ENCODE results near the gene RUVBL2.

Gene RUVBL2

DNA sequence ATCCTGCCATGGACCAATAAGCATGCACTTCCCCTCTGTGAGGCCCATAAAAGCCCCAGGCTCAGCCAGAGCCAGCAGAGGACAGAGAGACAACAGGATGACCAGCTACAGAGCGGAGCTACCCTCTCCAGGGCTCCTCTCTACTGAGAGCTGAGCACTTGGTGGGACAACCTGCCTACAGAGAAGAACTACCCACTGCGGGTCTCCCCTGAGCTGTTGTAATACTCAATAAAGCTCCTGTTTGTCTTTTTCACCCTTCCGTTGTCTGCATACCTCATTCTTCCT, 46.5 kb upstream of the RUVBL2 start:
- H2AFZ ChIP-seq (ENCODE audit: low read depth, low read length): no peak overlapping the region
- no peaks in the 10 kb centered on the region for H3K27me3 ChIP-seq (ENCODE audit: low read depth, low read length)
- H3K79me2 ChIP-seq (ENCODE audit: low read length): no peaks in the 10 kb centered on the region
- no peak for TF ChIP-seq EZH2phosphoT487 (IDR thresholded peaks at IDR 0.05; ENCODE audit: low read depth)
- TF ChIP-seq, protein P1, sequence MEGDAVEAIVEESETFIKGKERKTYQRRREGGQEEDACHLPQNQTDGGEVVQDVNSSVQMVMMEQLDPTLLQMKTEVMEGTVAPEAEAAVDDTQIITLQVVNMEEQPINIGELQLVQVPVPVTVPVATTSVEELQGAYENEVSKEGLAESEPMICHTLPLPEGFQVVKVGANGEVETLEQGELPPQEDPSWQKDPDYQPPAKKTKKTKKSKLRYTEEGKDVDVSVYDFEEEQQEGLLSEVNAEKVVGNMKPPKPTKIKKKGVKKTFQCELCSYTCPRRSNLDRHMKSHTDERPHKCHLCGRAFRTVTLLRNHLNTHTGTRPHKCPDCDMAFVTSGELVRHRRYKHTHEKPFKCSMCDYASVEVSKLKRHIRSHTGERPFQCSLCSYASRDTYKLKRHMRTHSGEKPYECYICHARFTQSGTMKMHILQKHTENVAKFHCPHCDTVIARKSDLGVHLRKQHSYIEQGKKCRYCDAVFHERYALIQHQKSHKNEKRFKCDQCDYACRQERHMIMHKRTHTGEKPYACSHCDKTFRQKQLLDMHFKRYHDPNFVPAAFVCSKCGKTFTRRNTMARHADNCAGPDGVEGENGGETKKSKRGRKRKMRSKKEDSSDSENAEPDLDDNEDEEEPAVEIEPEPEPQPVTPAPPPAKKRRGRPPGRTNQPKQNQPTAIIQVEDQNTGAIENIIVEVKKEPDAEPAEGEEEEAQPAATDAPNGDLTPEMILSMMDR (IDR thresholded peaks at IDR 0.05; ENCODE audit: low read depth, low read length): no peak
- no peak overlapping the region for H3K27ac ChIP-seq (ENCODE audit: low read length)
- no peak overlapping the region for H3K4me3 ChIP-seq (ENCODE audit: low read length)
- H3K9me3 ChIP-seq (ENCODE audit: insufficient read depth, low read length): peaks cover 8% of the 10 kb centered on the region; the same call in 1 of the 2 replicates
- peaks cover 5% of the 10 kb centered on the region for H3K36me3 ChIP-seq (replicated peaks; ENCODE audit: low read depth, low read length)
- no peak overlapping the region for H3K4me2 ChIP-seq (ENCODE audit: low read length)
- H3K9ac ChIP-seq (ENCODE audit: low read length): no peak overlapping the region
- no peaks in the 10 kb centered on the region for H3K4me1 ChIP-seq (ENCODE audit: low read length)
- H4K20me1 ChIP-seq (ENCODE audit: insufficient read depth, low read length): no peaks in the 10 kb centered on the region

DNA sequence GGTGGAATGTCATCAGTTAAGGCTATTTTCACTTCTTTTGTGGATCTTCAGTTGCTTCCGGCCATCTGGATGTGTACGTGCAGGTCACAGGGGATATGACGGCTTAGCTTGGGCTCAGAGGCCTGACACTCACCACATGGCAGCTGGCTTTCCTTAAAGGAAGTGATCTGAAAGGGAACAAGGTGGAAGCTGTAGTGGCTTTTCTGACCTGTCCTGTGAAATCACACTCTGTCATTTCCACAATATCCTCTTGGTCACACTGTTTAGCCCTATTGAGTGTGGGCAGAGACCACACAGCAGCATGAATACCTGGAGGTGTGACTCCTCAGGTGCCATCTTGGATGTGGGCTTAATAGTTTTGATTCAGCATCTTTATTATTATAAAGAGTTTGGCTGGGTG, 43.5 kb upstream of the RUVBL2 start:
- Histone ChIP-seq H3K27ac (ENCODE audit: low read length) (no peak overlapping the region), H3K27me3 (ENCODE audit: low read depth, low read length) (no peaks in the 10 kb centered on the region), H3K9ac (ENCODE audit: low read length) (no peak overlapping the region), H3K9me3 (ENCODE audit: insufficient read depth, low read length) (peaks cover 8% of the 10 kb centered on the region; the same call in 1 of the 2 replicates), H3K36me3 (replicated peaks; ENCODE audit: low read depth, low read length) (peaks cover 5% of the 10 kb centered on the region), H3K4me1 (ENCODE audit: low read length) (peaks cover 4% of the 10 kb centered on the region; the same call in 1 of the 2 replicates), H2AFZ (ENCODE audit: low read depth, low read length) (no peak overlapping the region), H3K79me2 (ENCODE audit: low read length) (peaks cover 4% of the 10 kb centered on the region), H3K4me2 (ENCODE audit: low read length) (no peak overlapping the region), H3K4me3 (ENCODE audit: low read length) (no peak overlapping the region), H4K20me1 (ENCODE audit: insufficient read depth, low read length) (no peaks in the 10 kb centered on the region)
- TF ChIP-seq, protein P1 (IDR thresholded peaks at IDR 0.05; ENCODE audit: low read depth, low read length): no peak
- TF ChIP-seq EZH2phosphoT487 (IDR thresholded peaks at IDR 0.05; ENCODE audit: low read depth): no peak

DNA sequence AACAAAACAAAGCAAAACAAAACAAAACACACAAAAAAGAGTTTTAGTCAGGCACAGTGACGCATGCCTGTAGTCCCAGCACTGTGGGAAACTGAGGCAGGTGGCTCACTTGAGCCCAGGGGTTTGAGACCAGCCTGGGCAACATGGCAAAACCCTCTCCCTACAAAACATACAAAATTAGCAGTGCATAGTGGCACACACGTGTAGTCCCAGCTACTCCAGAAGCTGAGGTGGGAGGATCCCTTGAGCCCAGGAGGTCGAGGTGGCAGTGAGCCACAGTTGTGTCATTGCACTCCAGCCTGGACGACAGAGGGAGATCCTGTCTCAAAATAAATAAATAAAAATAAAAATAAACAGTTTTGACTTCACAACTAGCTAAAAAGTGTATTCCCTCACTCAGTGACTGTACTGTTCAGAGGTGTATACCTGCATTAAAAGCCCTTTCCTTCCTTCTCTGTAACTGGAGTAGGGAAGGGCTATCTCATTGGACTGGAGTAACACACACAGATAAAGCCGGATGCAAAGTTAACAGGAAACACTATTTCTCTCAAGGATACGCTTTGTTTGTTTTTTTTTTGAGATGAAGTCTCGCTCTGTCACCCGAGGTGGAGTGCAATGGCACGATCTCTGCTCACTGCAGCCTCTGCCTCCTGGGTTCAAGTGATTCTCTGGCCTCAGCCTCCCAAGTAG, 42.7 kb upstream of the RUVBL2 start:
- Histone ChIP-seq H3K9ac (ENCODE audit: low read length) (no peak overlapping the region), H3K4me1 (ENCODE audit: low read length) (peaks cover 10% of the 10 kb centered on the region), H3K79me2 (ENCODE audit: low read length) (peaks cover 13% of the 10 kb centered on the region)

DNA sequence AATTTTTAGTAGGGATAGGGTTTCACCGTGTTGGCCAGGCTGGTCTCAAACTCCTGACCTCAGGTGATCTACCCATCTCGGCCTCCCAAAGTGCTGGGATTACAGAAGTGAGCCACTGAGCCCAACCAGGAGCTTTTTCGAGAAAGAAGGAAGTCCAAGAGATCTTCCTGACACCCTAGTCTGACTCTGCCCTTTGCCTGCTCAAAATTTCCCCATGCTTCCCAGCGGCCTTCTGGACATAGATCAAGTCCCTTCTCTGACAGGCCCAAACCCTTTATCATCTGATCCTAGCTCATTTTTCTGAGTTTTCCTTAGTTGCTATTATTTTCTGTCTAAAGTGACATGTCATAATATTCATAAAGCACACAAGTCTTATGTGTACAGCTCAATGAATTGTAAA, 40.5 kb upstream of the RUVBL2 start:
- H2AFZ ChIP-seq (ENCODE audit: low read depth, low read length): 0 out of 2 replicates have a peak overlapping the region, but pooled peaks have one; percentile 2
- H3K9me3 ChIP-seq (ENCODE audit: insufficient read depth, low read length): no peaks in the 10 kb centered on the region
- H3K9ac ChIP-seq (ENCODE audit: low read length): no peak overlapping the region
- H3K36me3 ChIP-seq (replicated peaks; ENCODE audit: low read depth, low read length): peaks cover 8% of the 10 kb centered on the region
- no peak overlapping the region for H3K27ac ChIP-seq (ENCODE audit: low read length)
- no peak overlapping the region for H3K4me2 ChIP-seq (ENCODE audit: low read length)
- peaks cover 17% of the 10 kb centered on the region for H3K79me2 ChIP-seq (ENCODE audit: low read length)
- H4K20me1 ChIP-seq (ENCODE audit: insufficient read depth, low read length): no peaks in the 10 kb centered on the region
- no peak overlapping the region for H3K4me3 ChIP-seq (ENCODE audit: low read length)
- H3K27me3 ChIP-seq (ENCODE audit: low read depth, low read length): no peaks in the 10 kb centered on the region
- peaks cover 13% of the 10 kb centered on the region for H3K4me1 ChIP-seq (ENCODE audit: low read length)
- TF ChIP-seq, protein P1 (IDR thresholded peaks at IDR 0.05; ENCODE audit: low read depth, low read length): no peak
- TF ChIP-seq EZH2phosphoT487 (IDR thresholded peaks at IDR 0.05; ENCODE audit: low read depth): no peak

More for the DNA sequence above, 42.7 kb upstream of the RUVBL2 start:
- Histone ChIP-seq H3K27me3 (ENCODE audit: low read depth, low read length) (no peaks in the 10 kb centered on the region), H3K9me3 (ENCODE audit: insufficient read depth, low read length) (peaks cover 8% of the 10 kb centered on the region; the same call in 1 of the 2 replicates), H3K4me3 (ENCODE audit: low read length) (no peak overlapping the region), H3K27ac (ENCODE audit: low read length) (no peak overlapping the region), H3K4me2 (ENCODE audit: low read length) (no peak overlapping the region), H3K36me3 (replicated peaks; ENCODE audit: low read depth, low read length) (peaks cover 8% of the 10 kb centered on the region), H4K20me1 (ENCODE audit: insufficient read depth, low read length) (no peaks in the 10 kb centered on the region), H2AFZ (ENCODE audit: low read depth, low read length) (no peak overlapping the region)
- TF ChIP-seq, protein P1 (IDR thresholded peaks at IDR 0.05; ENCODE audit: low read depth, low read length): no peak
- TF ChIP-seq EZH2phosphoT487 (IDR thresholded peaks at IDR 0.05; ENCODE audit: low read depth): no peak
